ENCODE results near the gene IQSEC1.

IQSEC1 gene

GRCh38 chr3:12999147-13000140, 73.8 kb downstream of the IQSEC1 start:
- no peak for DNase-seq (ENCODE audit: low read depth)

- no peak for DNase-seq (ENCODE audit: low read depth)
Measured at GRCh38 chr3:12998648-12999047, 74.6 kb downstream of the IQSEC1 start.

- DNase-seq (ENCODE audit: low read depth), result no peak
Measured at GRCh38 chr3:12997387-12997786, 75.8 kb downstream of the IQSEC1 start.

- no peak for DNase-seq (ENCODE audit: low read depth)
Measured at GRCh38 chr3:12996181-12996506, 77.1 kb downstream of the IQSEC1 start.

DNA sequence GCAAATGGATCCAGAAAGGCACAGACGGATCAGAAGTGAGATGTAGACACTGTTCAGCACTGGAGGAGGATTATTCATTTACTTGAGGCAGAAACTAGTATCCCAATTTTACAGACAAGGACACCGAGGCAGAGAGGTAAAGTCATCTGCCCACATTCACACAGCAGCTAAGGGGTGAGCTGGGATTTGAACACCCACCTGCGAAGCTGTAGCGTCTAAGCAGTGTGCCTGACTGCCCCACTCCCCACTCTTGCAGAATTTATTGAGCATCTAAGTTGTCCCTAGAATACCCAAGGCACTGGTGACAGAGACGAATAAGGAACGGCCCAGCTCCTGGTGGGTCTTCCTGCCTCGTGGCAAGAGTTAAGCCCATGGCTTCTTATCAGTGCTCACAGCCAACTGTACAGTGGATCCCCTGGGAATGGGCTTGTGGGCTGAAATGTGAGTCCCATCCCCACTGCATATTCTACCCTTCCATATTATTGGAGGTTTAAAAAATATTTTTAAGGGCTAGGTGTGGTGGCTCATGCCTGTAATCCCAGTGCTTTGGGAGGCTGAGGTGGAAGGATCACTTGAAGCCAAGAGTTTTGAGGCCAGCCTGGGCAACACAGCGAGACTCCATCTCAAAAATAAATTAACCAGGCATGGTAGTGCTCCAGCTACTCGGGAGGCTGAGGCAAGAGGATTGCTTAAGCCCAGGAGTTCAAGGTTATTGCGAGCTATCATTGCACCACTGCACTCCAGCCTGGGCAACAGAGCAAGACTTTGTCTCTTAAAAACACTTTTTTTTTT, 77.6 kb downstream of the IQSEC1 start:
- no peak for DNase-seq (ENCODE audit: low read depth)

DNA sequence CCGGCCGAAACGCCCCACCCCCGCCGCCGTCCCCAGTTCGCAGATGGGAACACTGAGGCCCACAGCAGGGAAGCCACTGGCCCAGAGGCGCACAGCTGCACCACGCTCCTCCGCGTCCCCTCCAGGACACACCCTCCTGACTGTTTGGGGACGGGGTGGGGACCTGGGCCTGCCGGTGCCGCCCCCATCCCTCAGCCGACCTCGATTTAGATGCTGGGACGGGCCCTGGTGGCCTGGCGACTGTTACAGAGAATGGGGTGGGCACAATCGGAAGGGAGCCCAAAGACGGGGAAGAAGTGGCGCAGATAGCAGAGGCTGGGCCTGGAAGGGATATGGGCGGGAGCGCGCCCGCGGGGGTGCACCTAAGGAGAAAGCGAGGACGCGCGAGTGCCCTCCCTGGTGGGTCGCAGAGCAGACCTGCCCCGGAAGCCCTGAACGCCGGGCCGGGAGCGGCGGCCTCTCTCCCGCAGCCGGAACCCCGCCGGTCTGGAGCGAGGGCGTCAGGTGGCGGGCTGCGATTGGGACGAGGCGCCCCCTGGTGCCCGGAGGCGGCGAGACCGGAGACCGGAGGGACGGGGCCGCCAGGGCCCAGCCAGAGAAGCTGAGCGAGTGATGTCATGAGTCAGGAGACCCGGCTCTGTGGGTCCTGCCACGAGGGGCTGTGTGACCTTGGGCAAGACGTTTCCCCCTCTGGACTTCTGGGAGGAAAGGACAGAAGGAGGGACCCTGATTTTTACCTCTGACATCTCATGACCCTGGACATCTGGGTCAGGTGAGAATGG, 78.4 kb downstream of the IQSEC1 start:
- DNase-seq (ENCODE audit: low read depth), result peak; percentile 71

- no peak for DNase-seq (ENCODE audit: low read depth)
Measured at GRCh38 chr3:12994357-12994606, 78.9 kb downstream of the IQSEC1 start.

- DNase-seq (ENCODE audit: low read depth), result no peak
Measured at GRCh38 chr3:12993517-12994356, 79.5 kb downstream of the IQSEC1 start.

DNA sequence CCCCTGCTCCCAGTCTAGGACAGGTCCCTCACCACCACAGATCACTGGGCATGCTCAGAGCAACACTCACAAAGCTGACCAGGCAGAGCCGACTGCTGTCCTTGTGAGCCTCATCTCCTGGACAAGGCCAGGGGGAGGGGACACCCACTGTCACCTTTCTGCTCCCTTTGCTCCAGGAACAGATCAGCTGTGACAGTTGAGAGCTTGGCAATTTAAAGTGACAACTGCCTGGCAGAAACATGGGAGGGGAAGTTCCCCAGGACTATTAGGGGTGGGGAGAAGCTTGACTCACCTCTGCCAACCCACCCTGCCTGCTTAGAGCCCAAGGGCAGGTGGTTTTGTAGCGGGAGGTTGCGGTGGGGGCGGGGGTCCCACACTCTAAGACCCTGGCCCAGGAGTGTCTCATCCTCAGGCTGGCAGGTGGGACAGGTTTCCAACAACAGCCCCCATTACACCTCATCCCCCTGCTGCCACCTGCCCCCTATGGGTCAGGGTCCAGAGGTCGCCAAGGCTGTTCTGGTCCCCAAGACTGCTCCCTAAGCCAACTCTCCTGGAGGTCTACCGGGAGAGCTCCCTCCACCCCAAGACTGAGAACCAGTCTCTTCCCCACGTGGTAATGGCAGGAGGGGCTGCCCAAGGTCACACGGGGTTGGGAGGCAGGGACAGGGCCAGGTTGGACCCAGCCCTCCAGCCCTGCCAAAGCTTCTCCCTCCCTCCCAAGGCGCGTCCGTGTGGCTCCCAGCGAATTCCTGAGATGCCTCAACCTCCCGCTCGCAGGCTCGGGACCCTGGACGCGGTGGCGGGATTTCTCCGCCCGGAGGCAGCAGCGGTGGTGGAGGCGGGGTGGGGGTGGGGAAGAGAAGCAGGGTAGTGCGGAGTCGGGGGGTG, 80.4 kb downstream of the IQSEC1 start:
- DNase-seq (ENCODE audit: low read depth), result no peak

DNA sequence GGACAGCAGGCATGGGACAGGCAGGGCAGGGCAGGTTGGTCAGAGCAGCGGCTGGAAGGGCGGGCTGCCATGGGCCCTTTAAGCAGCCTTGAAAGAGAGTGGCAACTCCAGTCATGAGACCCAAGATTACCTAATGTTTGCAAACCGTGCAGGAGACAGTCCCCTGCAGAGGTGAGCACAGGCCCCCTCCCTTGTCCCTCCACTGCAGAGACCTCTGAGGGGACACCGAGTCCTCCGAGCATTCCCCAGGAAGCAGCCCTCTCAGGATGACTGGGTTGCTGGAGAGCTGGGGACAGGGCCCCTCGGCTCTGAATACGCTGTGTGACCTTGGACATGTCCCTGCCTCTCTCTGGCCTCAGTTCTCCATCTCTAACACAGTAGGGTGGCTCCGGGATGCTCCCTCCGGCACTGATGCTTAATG, 81.4 kb downstream of the IQSEC1 start:
- DNase-seq (ENCODE audit: low read depth), result no peak

DNA sequence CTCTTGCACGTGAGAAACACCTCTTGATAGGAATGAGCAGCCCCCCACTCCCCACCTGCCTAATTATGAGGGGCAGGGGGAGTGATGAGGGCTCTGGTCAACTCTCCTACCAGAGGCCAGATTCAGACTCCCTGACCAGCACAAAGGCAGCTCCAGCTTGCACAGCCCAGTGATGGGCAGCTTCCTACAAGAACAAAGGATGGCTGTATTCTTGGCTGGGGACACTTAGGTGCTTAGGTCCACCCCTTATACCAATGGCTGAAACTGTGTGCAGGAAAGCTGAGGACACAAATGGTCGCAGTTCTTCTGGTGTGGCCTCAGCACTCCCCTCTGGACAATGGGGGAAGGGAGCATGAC, 81.8 kb downstream of the IQSEC1 start:
- DNase-seq (ENCODE audit: low read depth), result no peak

DNA sequence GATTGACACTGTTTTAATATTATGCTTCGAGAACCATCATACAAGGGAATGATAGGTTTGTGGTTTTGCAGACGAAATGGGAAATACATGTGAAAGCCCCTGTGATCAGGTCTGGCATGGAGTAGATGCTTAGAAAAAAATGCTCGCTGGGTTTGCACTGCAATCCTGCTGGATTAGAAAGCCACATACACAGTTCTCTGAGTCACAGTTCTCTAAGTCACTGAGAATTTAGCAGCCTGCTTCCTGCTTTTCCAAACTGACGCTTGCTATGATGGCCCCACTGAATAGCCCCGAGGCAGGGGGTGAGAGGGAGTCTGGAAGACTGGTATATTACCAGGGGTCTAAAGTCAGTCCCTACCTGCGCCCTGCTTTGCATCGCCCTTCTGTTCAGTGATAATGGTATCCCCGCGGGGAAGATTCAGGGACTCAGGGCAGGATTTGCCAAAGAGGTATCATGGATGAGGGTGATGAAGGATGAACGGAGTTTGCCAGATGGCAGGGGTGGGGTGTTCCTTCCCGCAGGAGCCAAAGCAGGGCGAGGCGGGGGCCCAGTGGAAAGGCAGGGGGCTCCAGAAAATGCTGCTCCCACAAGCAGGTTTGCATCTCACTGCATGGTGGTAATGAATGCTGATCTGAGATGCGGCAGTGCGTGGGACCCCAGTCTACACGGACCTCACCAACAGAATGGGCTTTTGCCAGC, 82.3 kb downstream of the IQSEC1 start:
- DNase-seq (ENCODE audit: low read depth), result peak; percentile 75

DNA sequence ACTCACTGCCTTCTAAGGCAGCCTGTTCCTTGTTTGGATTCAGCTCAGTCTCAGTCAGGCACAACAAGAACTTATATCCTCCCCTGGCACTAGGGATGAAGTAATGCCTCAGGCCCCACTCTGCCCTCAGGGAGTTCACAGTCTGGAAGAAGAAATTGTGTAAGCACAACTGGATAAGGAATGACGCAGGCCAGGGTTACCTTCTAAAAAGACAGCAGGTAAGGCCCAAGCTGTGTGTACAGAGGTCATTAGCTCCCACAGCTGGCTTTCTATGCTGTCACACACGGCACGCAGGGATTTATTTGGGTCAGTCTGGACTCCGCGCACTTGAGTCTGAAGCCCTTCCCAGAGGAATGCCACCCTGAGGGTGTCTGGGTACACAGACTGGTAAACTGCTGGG, 82.9 kb downstream of the IQSEC1 start:
- no peak for DNase-seq (ENCODE audit: low read depth)

GRCh38 chr3:12988728-12989454, 84.3 kb downstream of the IQSEC1 start:
- DNase-seq (ENCODE audit: low read depth), result no peak

GRCh38 chr3:12987602-12988001, 85.6 kb downstream of the IQSEC1 start:
- DNase-seq (ENCODE audit: low read depth), result no peak

DNA sequence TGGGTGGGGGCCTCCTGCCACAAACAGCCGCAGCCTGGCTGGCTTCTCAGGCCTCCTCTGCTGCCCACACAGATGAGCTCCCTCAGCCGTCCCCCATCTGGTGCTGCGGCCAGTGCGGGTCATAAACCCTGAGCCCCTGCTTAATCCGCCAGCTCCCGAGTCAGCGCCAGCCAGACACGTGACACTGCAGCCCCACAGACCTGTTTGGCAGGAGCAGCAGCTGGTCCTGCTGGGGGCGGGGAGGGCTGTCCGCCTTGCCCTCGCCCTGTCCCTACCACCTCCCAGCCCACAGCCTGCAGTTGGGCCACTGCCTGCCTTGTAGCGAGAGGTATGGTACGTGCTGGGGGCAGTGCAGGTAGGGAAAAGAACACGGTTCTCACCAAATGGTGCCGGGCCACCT, 86.2 kb downstream of the IQSEC1 start:
- DNase-seq (ENCODE audit: low read depth), result no peak

- DNase-seq (ENCODE audit: low read depth), result no peak
Measured at GRCh38 chr3:12986521-12986920, 86.7 kb downstream of the IQSEC1 start.

GRCh38 chr3:12986031-12986430, 87.2 kb downstream of the IQSEC1 start:
- DNase-seq (ENCODE audit: low read depth), result no peak

GRCh38 chr3:12985148-12985547, 88.1 kb downstream of the IQSEC1 start:
- DNase-seq (ENCODE audit: low read depth), result no peak

All from iris pigment epithelial cell (primary cell).